Medulla oblongata (tissue), 1 donor: ENCODE measurements around the gene CD247.

Source experiments
- DNase-seq: peaks from one replicate; pipeline ENCODE4 v3.0.0-alpha.2; 2015; ENCODE audit errors: extremely low spot score

Gene CD247

DNA sequence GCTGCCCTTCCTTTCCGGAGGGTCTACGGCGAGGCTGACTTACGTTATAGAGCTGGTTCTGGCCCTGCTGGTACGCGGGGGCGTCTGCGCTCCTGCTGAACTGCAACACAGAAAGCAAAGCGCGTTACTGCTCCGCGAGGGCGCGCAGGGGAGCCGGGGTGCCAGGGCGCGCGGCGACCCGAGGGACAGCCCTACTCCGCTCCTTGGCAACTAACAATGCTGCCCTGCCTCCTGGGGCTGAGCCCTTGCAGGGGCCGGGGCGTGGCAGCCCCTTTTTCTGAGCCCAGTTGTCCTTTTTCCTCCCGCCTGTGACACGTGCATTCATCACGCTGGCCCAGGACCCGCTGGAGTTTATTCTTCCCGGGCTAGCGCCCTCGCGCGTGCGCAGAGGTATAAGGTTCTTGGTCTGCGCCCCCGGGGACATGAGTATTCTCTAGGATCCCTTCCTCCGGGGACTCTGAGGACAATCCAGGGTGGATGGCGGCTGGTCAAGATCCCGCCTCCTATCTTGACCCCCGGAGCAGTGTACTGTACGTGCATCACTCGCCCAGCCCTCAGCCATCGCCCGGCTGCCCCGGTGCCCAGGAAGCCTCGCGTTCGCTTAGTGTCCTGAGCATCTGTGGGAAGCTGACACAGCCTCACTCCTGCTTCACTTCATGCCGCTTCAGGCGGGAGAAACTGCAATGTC lies 78.9 kb downstream of the CD247 start:
- peak; percentile 42 for DNase-seq

DNA sequence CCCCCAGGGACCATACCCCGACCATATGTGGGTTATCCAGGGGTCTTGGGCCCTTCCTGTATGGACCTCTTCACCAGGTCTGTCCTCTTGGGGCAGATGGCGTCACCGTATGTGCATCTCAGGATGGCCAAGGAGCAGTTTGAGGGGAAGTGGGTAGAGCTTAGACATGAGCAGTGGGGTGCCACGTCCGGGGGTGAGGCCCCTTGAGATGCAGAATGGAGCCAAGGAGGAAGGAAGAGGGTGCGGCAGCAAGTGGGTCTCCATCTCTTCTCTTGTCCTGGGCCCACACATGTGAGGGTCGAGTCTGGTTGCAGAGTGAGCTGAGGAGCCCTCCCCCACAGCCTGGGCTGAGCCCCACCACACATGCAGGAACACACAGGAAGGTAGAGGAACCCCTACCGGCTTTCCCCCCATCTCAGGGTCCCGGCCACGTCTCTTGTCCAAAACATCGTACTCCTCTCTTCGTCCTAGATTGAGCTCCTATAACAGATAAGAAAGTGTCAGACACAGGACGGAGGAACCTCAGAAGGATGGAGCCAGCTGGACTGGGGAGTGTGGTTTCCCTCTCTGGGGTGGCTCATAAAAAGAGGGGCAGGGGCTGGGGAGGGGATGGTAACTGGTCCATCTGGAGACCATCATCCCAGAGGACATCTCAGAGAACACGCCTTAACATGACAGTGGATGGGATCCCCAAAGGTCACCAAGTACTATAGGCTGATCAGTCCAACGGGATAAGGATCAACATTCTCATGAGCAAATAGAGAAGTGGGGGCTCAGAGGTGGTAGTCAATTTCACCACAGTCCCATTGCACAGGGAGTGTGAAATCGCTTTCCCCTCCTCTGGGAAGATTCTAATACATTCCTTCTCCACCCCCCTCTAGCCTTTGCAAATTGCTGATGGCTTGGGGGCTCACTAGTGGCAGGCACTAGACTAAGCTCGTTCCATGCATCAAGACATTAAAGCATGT lies 79.9 kb downstream of the CD247 start:
- no peak for DNase-seq

DNA sequence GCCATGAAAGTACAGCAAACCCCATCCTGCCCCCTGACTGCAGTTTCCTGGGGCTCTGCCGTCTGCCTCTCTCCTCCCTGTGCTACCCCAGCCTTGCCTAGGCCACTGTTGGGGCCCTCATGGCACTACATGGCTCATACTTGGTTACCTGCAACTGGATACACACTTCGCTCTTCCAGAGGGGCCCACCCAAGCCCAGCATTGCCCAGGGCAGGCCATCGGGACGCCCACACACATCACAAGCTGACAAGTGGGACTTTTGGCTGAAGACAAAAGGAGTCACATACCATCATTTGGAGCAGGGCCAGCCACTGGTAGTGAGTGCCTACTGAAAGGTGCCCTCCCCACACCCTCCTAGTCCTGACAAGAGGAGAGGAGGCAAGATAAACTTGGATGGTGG lies 82.8 kb downstream of the CD247 start:
- DNase-seq: no peak

DNA sequence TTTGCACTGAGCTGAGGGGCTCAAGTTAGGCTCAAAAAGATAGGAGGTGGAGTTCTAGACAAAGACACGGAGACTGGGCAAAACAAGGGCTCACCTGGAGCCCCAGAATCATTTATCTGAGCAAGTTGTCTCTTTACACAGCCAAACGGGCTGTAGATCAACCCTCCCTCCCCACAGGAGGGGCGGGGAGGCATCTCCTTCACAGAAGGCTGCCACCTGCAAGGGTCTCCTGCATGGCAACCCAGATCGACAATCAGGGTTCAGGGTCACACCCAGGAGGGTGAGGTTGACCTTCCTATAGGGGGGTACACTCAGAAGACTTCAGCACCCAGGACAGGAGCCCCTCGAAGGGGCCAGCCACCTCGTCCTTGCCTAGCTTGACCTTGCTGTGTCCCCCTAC lies 84.0 kb downstream of the CD247 start:
- DNase-seq: no peak

DNA sequence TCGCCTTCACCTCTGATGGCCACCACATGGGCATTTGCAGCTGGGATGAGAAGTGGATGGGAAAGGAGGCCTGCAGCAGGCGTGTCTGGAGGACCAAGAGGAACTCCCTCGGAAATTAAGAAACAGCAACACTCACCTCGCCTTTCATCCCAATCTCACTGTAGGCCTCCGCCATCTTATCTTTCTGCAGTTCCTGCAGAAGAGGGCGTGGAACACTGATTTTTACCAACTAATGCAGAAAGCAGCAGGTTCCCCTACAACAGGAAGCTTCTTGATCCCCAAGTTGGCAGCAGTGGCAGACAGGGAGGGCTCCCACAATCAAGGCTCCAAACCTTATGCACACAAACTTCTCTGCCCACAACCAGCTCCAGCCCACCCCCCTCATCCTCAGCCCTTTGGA lies 84.4 kb downstream of the CD247 start:
- no peak for DNase-seq

DNA sequence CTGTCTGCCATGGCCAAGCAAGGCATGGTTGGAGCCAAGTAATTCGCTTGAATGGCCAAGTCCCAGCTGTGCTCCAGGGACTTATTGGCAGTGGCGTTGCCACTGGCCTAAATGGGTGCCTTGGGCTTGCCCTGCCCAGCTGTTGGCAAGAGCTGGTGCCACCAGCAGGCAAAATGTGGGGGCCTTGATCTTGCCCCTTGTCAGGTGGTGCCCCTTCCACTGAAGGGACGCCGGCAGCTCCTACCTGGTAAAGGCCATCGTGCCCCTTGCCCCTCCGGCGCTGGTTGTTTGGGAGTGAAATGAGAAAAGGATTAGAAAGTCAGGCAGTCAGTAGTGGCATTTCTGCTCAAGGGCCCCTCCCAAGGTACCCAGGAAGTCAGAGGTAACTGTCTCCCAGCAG lies 85.5 kb downstream of the CD247 start:
- DNase-seq: no peak

DNA sequence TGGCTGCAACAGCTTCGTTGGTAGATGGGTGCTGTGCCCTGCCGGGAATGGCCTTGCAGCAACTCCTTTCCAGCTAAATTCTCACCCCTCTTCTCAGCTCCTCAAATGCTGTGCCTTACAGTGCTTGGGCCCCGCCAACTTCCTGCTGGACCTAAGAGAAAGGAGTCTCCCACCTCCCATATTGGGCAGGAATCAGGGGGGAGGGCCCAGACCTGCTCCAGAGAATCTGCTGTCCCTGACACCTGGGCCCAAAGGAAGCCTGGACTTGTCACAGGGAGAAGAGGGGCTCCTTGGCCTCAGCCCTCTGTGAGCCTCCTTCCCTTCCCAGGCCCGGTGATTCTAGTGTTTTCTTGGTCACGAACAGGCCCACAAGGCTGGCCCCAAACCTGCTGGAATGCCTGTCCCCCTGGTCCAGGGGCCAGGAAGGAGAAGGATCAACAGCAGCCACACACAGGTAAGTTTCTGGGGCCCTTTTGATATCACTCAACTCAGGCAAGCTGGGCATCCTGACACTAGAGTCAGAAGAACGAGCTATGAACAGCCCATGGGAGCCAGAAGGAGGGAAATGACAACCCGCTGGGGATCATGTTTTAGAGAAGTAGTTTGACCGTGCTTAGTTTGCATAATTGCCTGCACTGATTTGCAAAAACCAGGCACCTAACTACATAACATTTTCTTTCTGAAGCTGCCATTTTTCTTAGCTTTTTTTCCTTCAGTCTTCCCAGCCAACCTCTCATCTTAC lies 86.2 kb downstream of the CD247 start:
- no peak for DNase-seq

DNA sequence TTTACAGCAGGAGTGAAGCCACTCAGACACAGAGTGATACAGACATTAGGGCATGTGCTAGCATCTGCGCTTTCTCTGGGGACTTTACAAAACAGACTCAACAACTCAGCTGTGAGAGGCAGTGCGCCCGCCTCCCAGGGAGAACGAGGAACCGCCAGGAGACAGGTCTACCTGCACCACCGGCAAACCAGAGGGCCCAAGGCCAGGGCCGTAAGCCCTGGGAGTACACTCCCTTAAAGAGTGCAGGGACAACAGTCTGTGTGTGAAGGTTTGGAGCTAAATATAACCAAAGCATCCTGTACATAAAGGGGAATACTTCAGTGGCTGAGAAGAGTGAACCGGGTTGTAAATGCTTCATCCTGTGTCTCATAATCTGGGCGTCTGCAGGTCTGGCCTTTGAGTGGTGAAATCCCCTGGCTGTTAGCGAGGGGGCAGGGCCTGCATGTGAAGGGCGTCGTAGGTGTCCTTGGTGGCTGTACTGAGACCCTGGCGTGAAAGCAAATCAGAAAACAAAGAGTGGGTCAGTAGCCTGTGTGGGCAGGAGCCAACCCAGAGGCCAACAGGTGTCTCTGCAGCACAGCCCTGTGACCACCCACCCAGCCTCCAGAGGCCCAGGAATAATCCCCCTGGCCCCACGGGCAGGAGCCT lies 86.9 kb downstream of the CD247 start:
- DNase-seq: no peak

DNA sequence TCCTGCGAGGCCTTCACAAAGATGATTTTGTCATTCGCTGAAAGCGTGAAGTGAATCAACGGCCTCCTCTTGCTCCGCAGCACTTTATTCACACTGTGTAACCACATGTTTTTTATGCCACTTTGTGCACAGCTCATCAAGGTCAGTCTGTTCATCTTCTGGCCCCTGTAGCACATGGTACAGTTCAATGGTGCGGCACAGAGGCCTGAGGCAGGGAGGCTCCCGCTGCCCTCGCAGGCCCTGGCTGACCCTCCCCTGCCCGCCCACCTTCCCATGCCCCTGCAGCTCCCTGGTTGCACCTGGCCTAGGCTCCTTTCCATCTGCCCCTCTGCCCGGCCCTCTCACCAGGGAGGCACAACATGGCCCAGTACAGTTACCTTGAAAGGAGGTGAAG lies 87.5 kb downstream of the CD247 start:
- DNase-seq: no peak

DNA sequence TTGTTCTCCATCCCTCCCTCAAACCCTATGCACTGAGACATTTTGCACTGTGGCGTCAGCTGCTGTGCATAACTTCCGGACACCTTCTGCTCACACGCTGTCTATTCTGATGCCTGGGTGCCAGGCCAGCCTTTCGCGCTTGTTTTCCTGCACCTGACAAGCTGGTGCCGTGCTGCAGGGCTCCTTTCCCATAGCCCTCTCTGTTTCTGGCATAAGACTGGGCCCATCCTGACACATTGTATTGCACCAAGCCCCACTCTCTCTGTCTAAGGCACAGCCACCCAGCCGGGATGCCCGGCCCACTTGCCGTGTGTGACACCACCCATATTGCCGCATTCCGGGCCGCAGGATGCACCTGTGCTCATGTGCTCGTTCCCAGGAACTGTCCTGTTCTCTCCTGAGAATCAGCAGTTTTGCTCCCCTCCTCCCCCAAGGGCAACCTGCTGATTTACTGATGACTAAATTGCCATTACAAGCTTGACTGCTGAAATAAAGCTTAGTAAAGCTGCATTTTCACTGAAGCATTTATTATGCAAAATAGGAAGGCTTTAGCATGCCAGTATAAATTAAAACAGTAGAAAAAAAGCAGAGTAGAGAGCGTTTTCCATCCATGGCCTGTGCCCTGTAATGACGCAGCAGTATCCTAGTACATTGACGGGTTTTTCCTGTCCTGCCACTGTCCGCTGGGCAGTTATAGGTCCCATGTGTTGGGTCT lies 88.0 kb downstream of the CD247 start:
- no peak for DNase-seq

DNA sequence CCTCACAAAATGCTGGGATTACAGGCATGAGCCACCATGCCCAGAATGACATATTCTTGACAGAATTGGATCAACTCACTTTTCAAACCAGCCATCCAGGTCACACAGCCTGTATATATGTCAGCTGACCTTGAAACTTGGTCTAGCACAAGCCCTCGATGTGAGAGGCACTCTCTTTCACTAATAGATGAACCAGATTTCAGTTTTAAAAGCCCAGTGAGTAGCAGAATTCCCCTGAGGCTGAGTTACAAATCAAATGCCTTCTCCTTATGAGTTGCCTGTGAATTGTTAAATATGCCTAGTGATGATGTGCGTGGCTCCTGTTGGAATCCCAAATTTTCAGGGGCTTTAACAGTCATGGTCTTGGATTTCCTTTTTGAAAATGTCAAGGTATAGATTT lies 88.7 kb downstream of the CD247 start:
- no peak for DNase-seq

DNA sequence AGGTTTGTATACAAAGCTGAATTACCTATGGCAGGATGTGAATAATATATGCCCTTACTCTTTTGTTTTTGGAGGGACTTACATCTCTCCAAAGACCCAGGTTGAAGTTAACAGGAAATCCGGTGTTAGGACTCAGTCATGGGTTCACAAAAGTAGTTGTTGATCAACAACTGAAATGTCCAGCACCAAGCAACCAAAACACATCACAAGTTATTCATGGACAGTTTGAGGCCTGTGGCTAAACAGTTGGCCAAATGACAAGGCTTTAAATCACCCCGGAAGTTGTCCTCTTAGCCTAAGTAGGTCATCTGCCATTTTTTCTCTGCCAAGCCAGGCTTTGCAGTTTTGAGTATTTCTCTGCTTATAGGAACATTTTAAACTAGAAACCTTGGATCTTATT lies 89.9 kb downstream of the CD247 start:
- no peak for DNase-seq

DNA sequence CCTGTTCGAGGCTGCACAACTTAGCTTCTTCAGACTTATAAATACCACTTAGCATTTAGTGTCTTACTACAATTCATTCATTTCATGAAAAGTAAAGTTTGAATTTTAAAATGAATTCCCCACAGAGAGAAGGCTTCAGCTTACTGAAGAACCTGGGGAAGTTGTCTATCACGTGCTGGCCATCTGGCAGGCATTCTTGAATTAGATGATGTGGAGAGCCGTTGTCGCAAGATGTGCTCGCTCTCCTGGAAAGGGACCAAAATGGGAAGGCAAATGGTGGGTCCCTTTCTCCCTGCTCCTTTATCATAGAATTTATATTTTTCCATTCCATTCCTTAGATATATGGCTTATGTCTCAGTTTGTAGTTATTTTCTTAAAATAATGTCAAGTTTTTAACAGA lies 90.5 kb downstream of the CD247 start:
- no peak for DNase-seq

DNA sequence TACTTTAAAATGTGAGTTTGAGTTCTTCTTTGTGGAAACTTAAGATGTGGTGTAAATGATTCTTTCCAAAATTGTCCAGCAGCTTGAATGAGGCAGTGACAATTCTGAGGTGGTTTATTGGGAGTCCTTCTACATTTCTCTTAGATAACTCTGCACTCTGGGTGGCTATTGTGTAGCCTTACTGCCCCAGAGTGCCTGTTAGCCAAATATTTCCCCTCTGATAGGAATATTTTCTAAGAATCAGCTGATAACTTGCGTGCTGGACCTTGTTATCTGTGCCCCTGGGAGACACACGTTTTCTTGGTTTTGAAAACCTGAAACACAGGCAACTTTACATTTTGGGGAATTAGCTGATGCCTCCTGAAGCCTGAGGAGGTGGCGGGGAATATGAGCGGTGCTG lies 91.6 kb downstream of the CD247 start:
- no peak for DNase-seq

DNA sequence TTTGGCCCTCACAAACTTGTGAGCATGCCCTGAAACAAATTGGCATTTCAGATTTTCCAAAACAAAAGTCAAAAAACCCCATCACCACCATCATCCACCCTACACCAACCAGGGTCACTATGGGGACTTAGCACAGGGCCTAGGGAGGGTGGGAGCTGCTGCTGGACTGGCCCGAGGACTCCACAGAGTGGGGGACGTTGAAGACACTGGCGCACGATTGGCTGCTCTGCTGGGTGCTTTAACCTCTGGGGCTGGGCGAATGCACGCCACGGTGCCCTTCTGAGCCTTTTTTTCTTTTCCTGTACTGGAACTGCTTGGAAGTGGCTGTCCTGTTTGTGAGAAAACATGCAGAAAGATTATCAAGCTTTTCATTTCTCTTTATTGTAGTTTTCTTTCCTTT lies 92.8 kb downstream of the CD247 start:
- DNase-seq: no peak

DNA sequence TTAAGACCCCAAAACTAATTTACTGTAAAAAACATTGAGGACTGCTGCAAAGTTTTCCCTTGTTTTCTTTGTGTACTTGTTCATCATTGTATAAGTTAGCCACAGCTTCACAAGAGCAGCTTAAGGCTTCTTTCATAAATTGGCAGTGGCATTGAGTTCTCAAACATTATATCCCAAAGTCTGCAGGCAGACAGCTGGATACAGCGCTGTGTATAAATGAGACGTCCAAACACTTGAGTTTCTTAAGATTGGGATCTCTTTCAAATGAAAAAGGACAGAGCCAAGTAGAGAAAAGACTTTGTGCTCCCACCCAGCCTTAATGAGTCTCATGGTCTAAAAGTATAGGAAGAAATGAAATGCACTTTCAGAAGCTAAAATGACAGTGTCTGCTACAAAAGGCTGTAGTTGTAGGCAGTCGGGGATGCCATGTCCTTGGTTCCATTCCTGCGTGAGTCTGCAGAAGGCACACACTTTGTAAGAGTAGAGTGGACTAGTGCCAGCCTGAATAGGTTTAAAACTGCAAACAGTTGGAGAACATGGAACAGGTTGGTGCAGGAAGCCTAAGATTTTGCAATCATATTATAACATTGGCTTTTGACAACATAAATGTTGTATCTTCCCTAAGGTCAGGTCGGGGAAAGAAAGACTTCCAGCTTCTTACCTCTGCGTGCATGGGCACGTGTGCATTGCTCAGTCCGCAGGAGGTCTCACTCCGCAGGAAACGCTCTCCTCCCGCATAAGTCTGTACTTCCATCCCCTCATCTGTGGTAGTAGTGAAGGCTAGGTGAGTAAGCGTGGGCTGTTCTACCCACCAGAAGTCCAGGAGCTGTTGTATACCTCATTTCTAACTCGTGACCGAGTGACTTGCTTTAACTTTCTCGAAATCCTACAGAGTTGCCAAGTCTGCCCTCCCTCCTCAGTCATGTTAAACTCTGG lies 94.4 kb downstream of the CD247 start:
- DNase-seq: no peak

DNA sequence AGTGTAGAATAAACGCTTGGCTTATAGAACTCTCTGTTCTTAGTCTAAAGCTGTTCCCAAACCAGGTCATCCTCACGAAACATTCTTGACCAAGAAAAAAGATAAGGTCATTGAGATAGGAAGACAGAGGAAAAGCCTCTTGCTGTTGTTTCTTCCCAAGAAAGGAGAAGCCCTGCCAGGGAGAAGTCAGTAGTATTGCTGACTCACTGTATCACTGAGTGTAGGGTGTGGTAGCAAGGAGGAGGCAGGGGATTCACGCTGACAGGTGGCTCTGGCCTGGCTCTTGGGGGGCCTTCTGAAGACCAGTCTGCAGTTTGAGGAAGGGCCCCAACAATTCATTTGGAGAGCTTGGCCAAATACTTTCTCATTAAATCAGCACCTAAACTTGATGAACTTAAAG lies 97.8 kb downstream of the CD247 start:
- DNase-seq: no peak

DNA sequence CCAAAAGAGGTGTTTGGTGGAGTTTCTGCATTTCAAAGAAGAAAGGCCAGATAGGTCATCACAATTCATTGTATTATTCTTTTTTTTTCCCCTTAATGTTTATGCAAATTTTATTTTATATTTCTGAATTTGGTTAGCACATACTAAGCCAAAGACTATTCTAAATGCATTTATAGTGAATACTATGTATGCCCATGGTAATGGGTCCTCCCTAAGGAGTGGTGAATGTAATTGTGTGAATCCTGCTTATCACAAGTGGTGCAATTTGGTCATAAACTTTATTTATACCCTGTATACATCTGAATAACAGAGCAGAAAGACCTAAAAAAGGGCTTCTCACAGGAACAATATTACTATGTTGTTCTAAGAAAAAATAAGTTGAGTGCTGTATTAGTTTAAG lies 99.1 kb downstream of the CD247 start:
- DNase-seq: no peak

DNA sequence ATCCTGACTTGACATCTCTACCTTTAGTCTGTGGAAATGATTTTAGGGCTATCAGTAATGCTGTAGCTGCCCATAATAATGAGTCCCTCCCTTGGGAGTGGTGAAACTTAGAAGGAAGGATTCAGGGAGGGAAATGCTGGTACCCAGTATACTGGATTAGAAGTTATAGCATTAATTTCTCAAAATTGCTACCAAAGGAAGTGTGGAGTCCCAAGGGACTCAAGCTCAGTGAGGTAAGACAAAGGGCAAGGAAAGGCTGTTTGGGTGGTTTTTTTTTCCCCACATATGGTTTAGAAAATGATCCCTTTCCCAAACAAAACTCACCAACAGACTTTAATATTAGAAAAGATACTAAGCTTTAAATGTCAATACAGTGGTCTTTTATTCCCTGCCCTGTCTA lies 99.9 kb downstream of the CD247 start:
- DNase-seq: no peak

DNA sequence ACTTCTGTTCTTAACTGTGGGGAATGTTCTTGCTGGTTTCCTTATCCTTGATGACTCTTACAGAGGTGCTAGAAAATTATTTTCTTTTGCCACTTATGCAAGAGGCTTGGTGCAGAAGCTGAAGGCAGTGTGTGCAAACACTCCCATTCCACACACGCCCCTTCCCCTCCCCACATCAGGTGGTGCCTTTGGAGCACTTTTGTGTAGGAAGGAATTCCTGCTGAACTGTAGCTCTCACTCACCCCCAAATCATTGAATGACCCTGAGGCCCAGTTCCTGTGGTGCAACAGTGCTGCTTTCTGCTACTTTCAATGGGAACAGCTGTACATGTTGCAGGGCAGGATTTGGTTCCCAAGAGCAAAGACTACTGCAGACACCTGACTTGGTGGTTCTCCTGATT lies 101.8 kb downstream of the CD247 start:
- DNase-seq: no peak
